Stomach (tissue), 4 donors: Measurements from ENCODE around the gene AUNIP.

Source experiments
- EP300 ChIP-seq: sonication (generic); formaldehyde crosslinking; IDR thresholded peaks from one replicate; pipeline ENCODE4 v1.6.1; 2017; ENCODE audit warnings: antibody characterized with exemption
- POLR2A ChIP-seq, 4 donors: fragments of 450-650 bp; IDR thresholded peaks; one replicate each; pipeline ENCODE4 v1.6.1; 2016; ENCODE audit warnings: antibody characterized with exemption in 4 of 4, control low read depth in 2 of 4, mild to moderate bottlenecking in 1 of 4, moderate library complexity in 1 of 4
- POLR2AphosphoS5 ChIP-seq, 3 donors: sonication (generic); formaldehyde crosslinking; IDR thresholded peaks; one replicate each; pipeline ENCODE4 v1.6.1; 2016; ENCODE audit warnings: antibody characterized with exemption in 3 of 3
- TF ChIP-seq, protein P1 (sequence below), 7 experiments: fragments of 450-650 bp in 4 of 7; fragments of 200-600 bp in 3 of 7; sonication (generic) in 3 of 7; IDR thresholded peaks; one replicate each; pipeline ENCODE4 v1.5.1; 2016 to 2019; ENCODE audit warnings: antibody characterized with exemption in 7 of 7, control low read depth in 2 of 7, mild to moderate bottlenecking in 1 of 7

DNA sequence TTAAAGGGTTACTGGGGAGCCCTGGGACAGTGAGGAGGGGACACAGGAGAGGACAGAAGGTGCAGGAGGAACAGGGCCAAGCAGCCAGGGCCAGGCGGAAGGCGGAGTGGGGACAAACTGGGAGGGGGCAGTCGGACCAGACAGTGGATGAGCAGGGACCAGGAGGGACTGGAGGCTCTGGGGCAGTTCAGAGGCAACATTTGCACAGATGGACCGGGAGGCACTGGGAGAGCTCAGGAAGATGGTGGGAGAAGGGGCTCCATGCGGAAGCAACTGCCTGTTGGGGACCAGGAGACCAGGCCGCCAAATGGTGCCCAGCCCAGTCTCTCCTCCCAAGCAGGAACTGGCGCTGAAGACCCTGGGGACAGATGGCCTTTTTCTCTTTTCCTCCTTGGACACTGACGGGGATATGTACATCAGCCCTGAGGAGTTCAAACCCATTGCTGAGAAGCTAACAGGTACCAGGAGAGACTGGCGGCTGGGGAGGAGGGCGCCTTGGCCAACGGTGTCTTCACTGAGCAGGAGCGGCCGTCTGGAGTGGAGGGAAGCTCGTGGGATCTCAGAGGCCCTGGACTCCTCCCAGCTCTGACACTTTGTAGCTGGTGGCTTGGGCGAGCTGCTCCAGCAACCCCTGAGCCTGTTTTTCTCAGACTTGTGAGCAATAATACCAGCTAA, 58.4 kb downstream of the AUNIP start:
- TF ChIP-seq POLR2A (IDR thresholded peaks at IDR 0.05) (no peak), EP300 (no peak), POLR2AphosphoS5 (IDR thresholded peaks at IDR 0.05) (no peak)
- TF ChIP-seq, protein P1, sequence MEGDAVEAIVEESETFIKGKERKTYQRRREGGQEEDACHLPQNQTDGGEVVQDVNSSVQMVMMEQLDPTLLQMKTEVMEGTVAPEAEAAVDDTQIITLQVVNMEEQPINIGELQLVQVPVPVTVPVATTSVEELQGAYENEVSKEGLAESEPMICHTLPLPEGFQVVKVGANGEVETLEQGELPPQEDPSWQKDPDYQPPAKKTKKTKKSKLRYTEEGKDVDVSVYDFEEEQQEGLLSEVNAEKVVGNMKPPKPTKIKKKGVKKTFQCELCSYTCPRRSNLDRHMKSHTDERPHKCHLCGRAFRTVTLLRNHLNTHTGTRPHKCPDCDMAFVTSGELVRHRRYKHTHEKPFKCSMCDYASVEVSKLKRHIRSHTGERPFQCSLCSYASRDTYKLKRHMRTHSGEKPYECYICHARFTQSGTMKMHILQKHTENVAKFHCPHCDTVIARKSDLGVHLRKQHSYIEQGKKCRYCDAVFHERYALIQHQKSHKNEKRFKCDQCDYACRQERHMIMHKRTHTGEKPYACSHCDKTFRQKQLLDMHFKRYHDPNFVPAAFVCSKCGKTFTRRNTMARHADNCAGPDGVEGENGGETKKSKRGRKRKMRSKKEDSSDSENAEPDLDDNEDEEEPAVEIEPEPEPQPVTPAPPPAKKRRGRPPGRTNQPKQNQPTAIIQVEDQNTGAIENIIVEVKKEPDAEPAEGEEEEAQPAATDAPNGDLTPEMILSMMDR (IDR thresholded peaks at IDR 0.05) = no peak
